ENCODE results near the gene TAAR9.

Gene TAAR9, protein sequence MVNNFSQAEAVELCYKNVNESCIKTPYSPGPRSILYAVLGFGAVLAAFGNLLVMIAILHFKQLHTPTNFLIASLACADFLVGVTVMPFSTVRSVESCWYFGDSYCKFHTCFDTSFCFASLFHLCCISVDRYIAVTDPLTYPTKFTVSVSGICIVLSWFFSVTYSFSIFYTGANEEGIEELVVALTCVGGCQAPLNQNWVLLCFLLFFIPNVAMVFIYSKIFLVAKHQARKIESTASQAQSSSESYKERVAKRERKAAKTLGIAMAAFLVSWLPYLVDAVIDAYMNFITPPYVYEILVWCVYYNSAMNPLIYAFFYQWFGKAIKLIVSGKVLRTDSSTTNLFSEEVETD

GRCh38 chr6:132537977-132538376, at the start of gene TAAR9:
Gene TAAR9, plus strand, starts transcription at chr6:132538277. Its CDS starts 13 bp downstream, at chr6:132538290.
- no peak for DNase-seq (ENCODE audit: low spot score)

GRCh38 chr6:132489376-132489775, 48.7 kb upstream of the TAAR9 start:
- DNase-seq (ENCODE audit: low spot score), result no peak

DNA sequence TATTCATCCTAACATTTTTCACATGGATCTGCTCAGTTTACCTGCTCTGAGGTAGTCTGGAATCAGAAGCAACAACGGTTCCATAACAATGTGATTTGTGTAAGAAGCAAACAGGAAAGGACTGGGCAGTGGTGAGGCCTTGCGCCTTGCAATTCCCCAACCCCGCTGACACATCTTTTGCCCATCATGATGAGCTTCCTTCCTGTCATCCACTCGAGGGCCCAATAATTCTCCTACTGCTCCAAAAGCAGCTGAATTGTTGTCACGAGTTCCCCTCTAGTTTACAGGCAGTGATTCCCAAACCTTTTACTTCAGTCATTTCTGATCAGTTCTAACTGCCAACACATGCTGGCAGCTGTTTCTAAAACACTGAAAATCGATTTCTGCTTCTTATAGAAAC, 48.1 kb upstream of the TAAR9 start:
- no peak for DNase-seq (ENCODE audit: low spot score)

DNA sequence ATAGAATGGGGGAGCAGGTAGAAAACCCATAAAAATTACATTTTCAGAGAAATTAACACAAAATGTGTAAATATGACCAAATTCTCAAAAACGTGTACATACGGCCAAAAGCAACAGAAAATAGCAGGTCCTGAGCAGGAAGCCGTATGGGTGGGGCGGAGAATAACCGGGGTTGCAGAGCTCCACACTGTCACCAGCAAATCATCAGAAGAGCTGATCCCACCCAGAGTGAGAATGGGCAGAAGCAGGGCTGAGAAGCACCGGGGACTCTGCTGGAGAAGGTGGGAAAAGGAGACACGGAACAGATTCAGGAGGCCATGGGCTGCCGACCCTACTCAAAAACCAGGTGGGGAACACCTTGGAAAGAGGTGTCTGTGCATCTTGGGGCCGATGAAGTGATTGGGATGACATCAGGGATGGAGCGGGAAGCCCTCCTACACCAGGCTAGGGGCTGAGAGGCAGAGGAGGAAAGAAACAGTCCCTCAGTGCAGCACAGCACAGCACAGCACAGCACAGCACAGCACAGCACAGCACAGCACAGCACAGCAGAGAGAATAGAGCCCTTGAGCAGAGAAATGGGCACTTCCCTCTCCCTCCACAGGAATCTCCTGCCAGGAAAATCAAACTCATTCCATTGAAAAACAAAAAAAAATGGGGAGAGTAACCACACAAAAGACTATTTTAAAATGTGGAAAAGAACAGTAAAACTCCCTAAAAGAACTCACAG, 47.4 kb upstream of the TAAR9 start:
- no peak for DNase-seq (ENCODE audit: low spot score)

DNA sequence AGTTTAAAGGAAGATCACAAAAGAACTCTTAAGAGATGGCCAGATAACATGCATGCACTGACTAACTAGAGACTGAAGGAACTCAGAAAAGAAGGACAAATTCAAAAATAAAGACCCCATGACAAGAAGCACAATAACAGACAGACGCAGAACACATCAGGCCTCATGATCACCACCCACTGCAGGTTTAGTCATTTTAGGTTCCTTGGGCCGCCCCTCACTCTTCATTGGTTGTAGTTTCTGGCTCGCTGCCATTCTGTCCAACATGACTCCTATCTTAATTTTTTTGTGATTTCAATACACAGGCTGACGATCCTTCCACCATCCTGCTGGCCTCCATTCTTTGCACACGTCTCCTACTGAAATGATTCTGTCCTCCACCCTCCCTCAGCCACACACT, 46.8 kb upstream of the TAAR9 start:
- DNase-seq (ENCODE audit: low spot score), result peak; percentile 21

DNA sequence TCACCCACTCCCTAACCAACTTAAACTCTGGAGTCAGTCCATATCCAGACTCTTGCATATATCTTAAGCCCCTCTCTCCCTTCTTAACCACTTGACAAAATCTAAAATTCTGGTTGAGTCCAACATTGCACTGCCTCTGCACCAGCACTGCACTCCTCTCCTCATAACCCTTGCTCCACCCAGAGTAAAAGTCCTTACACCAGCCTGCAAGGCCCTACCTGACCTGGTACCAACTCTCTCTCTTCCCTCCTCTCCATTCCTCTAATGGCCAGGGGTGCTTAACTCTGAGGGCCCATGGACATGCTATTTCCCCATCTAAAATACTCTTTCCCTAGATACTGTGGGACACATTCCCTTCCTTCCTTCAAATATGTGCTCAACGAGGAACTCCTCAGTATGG, 46.2 kb upstream of the TAAR9 start:
- no peak for DNase-seq (ENCODE audit: low spot score)

GRCh38 chr6:132494954-132495353, 43.1 kb upstream of the TAAR9 start:
- DNase-seq (ENCODE audit: low spot score), result no peak

DNA sequence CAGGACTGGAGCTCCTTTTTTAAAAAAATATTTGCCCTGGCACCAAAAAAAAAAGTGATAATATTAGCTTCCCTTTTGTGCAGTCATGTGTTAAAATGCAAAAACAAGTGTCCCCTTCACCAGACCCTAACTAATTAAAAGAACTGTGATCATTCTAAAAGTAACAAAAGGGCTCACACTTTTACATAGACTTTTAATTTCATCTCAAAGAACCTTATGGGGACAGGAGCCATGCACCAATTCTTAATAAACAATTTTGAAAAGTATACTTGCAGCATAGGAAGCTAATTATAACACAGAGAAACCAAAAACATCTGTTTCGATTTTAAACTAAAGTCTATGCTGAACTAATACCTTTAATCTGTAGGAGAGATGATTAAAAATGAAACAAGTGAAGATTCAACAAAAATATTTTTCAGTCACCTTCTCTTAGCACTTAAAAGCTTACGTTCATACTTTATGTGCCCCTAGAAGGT, 42.4 kb upstream of the TAAR9 start:
- DNase-seq (ENCODE audit: low spot score), result no peak

GRCh38 chr6:132496519-132497180, 41.4 kb upstream of the TAAR9 start:
- no peak for DNase-seq (ENCODE audit: low spot score)

DNA sequence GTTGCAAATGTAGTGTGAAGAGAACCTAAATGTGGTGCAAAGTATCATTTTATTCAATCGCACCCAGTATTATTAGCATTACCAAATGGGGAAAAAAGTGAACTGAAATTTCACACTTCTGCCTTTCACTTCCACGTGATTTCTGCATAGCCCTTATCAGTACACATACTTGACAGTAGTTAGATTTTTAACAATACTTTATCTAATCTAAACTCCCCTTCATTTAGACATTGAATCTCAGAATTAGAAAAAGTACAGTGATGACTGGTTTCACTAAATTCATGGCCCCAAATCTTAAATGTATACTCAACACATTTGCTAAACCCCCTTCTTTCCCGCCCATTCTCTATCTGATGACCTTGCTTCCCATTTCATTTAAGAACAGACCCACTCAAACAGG, 39.4 kb upstream of the TAAR9 start:
- no peak for DNase-seq (ENCODE audit: low spot score)

- no peak for DNase-seq (ENCODE audit: low spot score)
These were observed 38.3 kb upstream of the TAAR9 start for GRCh38 chr6:132499757-132500156.

DNA sequence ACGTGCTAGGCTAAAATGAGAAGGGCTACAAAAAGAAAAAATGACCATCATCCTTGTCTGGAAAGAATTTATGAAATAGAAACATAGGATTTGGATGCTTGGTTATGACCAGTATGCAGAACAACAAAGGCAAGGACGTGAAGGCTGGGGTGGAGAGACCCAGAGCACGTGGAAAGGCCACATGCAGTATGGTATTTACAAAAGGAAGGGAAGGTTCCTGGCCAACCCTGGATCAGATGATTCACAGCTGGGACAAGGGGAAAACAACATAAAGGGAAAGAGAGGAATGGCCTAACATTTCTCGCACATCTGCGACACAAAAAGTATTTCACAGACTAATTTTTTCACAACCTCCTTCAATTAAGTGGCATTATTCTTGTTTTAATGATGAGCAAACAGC, 33.3 kb upstream of the TAAR9 start:
- DNase-seq (ENCODE audit: low spot score), result no peak

- DNase-seq (ENCODE audit: low spot score), result no peak
These were observed 32.9 kb upstream of the TAAR9 start for GRCh38 chr6:132505158-132505557.

DNA sequence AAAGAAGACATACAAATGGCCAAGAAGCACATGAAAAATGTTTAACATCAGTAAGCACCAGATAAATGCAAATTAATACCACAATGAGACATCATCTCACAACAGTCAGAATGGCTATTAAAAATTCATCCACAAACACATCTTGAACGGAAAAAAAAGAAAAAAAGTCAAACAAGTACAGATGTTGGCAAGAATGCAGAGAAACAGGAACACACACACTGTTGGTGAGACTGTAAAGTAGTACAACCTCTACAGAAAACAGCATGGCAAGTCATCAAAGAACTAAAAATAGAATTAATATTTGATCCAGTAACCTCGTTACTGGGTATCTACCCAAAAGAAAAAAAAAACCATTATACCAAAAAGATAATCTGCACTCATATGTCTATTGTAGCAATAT, 31.6 kb upstream of the TAAR9 start:
- DNase-seq (ENCODE audit: low spot score), result no peak

- no peak for DNase-seq (ENCODE audit: low spot score)
These were observed 30.9 kb upstream of the TAAR9 start for GRCh38 chr6:132506869-132507808.

GRCh38 chr6:132511210-132511830, 26.8 kb upstream of the TAAR9 start:
- no peak for DNase-seq (ENCODE audit: low spot score)

- no peak for DNase-seq (ENCODE audit: low spot score)
These were observed 26.3 kb upstream of the TAAR9 start for GRCh38 chr6:132511831-132512220.

DNA sequence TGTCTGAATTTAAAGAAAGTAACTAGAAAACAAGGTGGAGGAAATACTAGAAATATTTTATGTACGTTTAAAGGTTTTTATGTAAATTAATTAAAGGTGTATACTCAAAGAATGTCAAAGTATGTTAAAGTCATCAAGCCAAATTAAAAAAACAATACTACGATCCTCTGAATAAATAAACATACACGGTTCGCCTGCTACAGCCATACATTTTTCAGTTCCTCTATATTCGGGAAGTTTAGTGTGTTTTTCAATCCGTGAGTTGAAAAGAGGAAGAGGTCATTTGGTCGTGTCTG, 25.8 kb upstream of the TAAR9 start:
- DNase-seq (ENCODE audit: low spot score), result no peak

- DNase-seq (ENCODE audit: low spot score), result peak; percentile 97
These were observed 25.1 kb upstream of the TAAR9 start, which contains the start of gene STX7 for GRCh38 chr6:132512638-132513632. Gene STX7, minus strand, starts transcription at chr6:132513116. Its CDS starts 9,586 bp downstream, at chr6:132503530.

All from AG08396 (cell line).